Neural cell (in vitro differentiated cells): ENCODE data around the gene ORM1. TPM values are rescaled to one million over a fixed set of nuclear protein-coding genes. Genes with fewer than 3 reads are reported as not detected.

Source experiments
- H2AFZ ChIP-seq: fragments of 200-600, 300-800 bp; sonication (generic), shearing (Covaris generic); 2 replicates; pipeline ENCODE4 v1.6.0; 2014; ENCODE audit warnings: low read depth, mild to moderate bottlenecking, antibody characterized with exemption, low read length, moderate library complexity
- H3F3A ChIP-seq: fragments of 200-600 bp; shearing (Covaris generic); 2 replicates; pipeline ENCODE4 v1.6.1; 2016; ENCODE audit warnings: mild to moderate bottlenecking, moderate library complexity, mixed read lengths, antibody characterized with exemption, low read length; ENCODE audit not compliant: insufficient read depth, poor library complexity, severe bottlenecking
- H3K27ac ChIP-seq: fragments of 200-600, 300-800 bp; sonication (generic), shearing (Covaris generic); 2 replicates; pipeline ENCODE4 v1.5.1; 2014; ENCODE audit warnings: mild to moderate bottlenecking, low read length, moderate library complexity
- H3K27me3 ChIP-seq: fragments of 300-800, 200-600 bp; sonication (generic), shearing (Covaris generic); 2 replicates; pipeline ENCODE4 v1.6.0; 2014; ENCODE audit warnings: mild to moderate bottlenecking, low read depth, low read length, moderate library complexity; ENCODE audit not compliant: insufficient read depth
- H3K36me3 ChIP-seq: fragments of 300-800, 200-600 bp; sonication (generic), shearing (Covaris generic); 2 replicates; pipeline ENCODE4 v1.5.1; 2014; ENCODE audit warnings: mild to moderate bottlenecking, antibody characterized with exemption, low read length, moderate library complexity; ENCODE audit not compliant: insufficient read depth
- H3K4me2 ChIP-seq: fragments of 300-800, 200-600 bp; sonication (generic), shearing (Covaris generic); 2 replicates; pipeline ENCODE4 v1.6.0; 2014; ENCODE audit warnings: mild to moderate bottlenecking, low read length
- H3K4me3 ChIP-seq: fragments of 300-800, 200-600 bp; sonication (generic), shearing (Covaris generic); 2 replicates; pipeline ENCODE4 v1.5.1; 2014; ENCODE audit warnings: mild to moderate bottlenecking, low read length, moderate library complexity
- H3K79me2 ChIP-seq: fragments of 200-600 bp; shearing (Covaris generic); replicated peaks from 2 replicates; pipeline ENCODE4 v1.6.0; 2014; ENCODE audit warnings: mild to moderate bottlenecking, low read length, moderate library complexity; ENCODE audit not compliant: insufficient read depth
- H3K9ac ChIP-seq: fragments of 300-800, 200-600 bp; sonication (generic), shearing (Covaris generic); 2 replicates; pipeline ENCODE4 v1.6.1; 2016; ENCODE audit warnings: mild to moderate bottlenecking, low read length, mixed read lengths
- H3K9me2 ChIP-seq: fragments of 200-600 bp; shearing (Covaris generic); 2 replicates; pipeline ENCODE4 v1.6.1; 2016; ENCODE audit warnings: mild to moderate bottlenecking, low read length, mixed read lengths; ENCODE audit not compliant: insufficient read depth
- H3K9me3 ChIP-seq: fragments of 200-600, 300-800 bp; sonication (generic), shearing (Covaris generic); 2 replicates; pipeline ENCODE4 v1.6.1; 2016; ENCODE audit warnings: mild to moderate bottlenecking, mixed run types, low read length, moderate library complexity, mixed read lengths
- H4K20me1 ChIP-seq: fragments of 200-600 bp; shearing (Covaris generic); 2 replicates; pipeline ENCODE4 v1.6.1; 2016; ENCODE audit warnings: mild to moderate bottlenecking, mixed run types; ENCODE audit not compliant: insufficient read depth
- EP300 ChIP-seq: fragments of 450-650 bp; conservative IDR thresholded peaks from 2 replicates; pipeline ENCODE4 v1.6.1; 2014; ENCODE audit warnings: antibody characterized with exemption, mild to moderate bottlenecking, moderate library complexity; ENCODE audit not compliant: poor library complexity, severe bottlenecking
- EZH2 ChIP-seq: fragments of 200-600, 300-800 bp; shearing (Covaris generic), sonication (generic); IDR thresholded peaks from 2 replicates; pipeline ENCODE4 v1.6.1; 2014; ENCODE audit warnings: antibody characterized with exemption, low read length, borderline replicate concordance, mild to moderate bottlenecking; ENCODE audit not compliant: insufficient read depth, poor library complexity, severe bottlenecking
- MXI1 ChIP-seq: fragments of 450-650 bp; conservative IDR thresholded peaks from 2 replicates; pipeline ENCODE4 v1.6.1; 2014; ENCODE audit warnings: antibody characterized with exemption, mild to moderate bottlenecking; ENCODE audit not compliant: poor library complexity, severe bottlenecking
- POLR2AphosphoS5 ChIP-seq: IDR thresholded peaks from 2 replicates; pipeline ENCODE4 v1.6.1; 2012
- RAD21 ChIP-seq: fragments of 450-650 bp; conservative IDR thresholded peaks from 2 replicates; pipeline ENCODE4 v1.6.1; 2014; ENCODE audit warnings: antibody characterized with exemption, mild to moderate bottlenecking, moderate library complexity
- SMC3 ChIP-seq: fragments of 450-650 bp; conservative IDR thresholded peaks from 2 replicates; pipeline ENCODE4 v1.6.1; 2014; ENCODE audit warnings: antibody characterized with exemption, mild to moderate bottlenecking, moderate library complexity; ENCODE audit not compliant: poor library complexity
- TAF1 ChIP-seq: IDR thresholded peaks from 2 replicates; pipeline ENCODE4 v1.6.1; 2012; ENCODE audit warnings: low read depth
- polyA plus RNA-seq: library from polyadenylated mRNA; depleted of rRNA; stranded (reverse); fragments of >200 nt; gene quantifications from 2 replicates; pipeline ENCODE4 v1.2.3, GENCODE V29; 2014
- TF ChIP-seq, protein P1 (sequence below): IDR thresholded peaks from 2 replicates; pipeline ENCODE4 v1.6.1; 2012; ENCODE audit warnings: borderline replicate concordance
- TF ChIP-seq, protein P2 (sequence below): fragments of 450-650 bp; IDR thresholded peaks from 2 replicates; pipeline ENCODE4 v1.5.1; 2014; ENCODE audit warnings: antibody characterized with exemption, mild to moderate bottlenecking, moderate library complexity; ENCODE audit not compliant: poor library complexity, severe bottlenecking

The ORM1 gene
- polyA plus RNA-seq, 1 donor from 2014 or later, result not detected

DNA sequence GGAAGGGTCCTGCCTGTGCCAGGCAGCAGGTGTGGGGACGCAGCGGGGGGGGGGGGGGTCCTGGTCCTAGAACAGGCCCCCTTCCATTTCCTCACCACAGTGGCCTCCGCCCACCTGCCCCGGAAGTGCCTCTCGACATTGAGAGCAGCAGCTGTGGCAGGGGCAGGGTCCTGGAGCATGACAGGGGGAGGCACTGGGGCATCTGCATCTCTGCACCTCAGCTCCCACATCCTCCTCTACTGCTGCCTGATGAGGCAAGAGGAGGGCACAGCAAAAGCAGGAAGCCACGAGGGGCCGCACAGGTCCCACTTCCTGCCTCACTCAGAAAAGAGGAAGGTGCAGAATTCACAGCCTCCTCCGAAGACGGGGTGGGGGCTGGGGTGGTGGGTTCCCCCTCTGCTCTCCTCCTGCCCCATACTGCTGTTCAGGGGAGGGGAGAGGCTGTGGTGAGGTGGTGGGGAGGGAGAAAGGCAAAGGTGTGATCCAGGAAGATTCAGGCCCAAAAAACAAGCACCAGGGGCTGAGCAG, 50.1 kb downstream of the ORM1 start:
- Histone ChIP-seq H3K4me3 (no peak overlapping the region), H3K27ac (no peak overlapping the region), H3K36me3 (no peaks in the 10 kb centered on the region)

DNA sequence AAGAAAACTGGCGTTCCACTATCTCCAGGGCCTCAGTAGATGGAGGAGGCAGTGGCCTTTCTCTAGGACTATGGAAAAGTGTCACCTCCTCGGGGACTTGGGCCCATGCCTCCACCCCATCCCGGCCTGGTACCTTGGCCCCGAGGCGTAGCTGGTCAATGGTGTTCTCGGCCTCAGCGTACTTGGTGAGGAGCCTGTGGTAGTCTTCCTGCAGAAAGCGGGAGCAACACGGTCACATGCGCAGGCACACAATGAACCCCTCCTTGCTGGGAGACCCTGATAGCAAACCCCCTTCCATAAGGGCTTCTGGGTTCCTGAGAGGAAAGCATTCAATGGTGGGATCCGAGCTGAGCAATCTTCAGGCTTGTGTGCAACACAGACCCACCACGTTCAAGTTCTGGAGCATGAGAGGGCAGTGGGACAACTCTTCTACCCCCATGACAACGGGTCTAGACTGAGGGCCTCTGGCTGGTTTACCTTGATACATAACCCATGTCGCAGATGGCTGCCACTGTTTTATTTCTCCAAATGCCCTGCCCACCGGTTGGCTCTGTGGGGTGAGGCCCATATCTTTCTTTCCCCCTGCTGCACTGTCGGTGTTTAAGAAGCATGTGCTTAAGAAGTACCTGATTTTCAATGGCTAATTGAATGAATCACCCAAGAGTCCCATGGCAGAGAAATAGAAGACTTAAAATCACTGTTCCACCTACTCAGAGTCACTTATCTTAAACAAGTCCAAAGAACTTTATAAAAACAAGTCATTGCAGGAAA, 51.2 kb downstream of the ORM1 start:
- TF ChIP-seq EP300, result no peak
- no peak overlapping the region for H3K9ac ChIP-seq
- no peaks in the 10 kb centered on the region for H3K9me2 ChIP-seq
- H3K27ac ChIP-seq, result no peak overlapping the region
- H3K36me3 ChIP-seq, result no peaks in the 10 kb centered on the region
- H3K27me3 ChIP-seq, result no peaks in the 10 kb centered on the region
- H3F3A ChIP-seq, result no peaks in the 10 kb centered on the region
- no peak overlapping the region for H3K4me3 ChIP-seq
- no peaks in the 10 kb centered on the region for H4K20me1 ChIP-seq
- no peaks in the 10 kb centered on the region for H3K79me2 ChIP-seq
- H3K4me2 ChIP-seq, result no peak overlapping the region
- no peaks in the 10 kb centered on the region for H3K9me3 ChIP-seq
- no peak overlapping the region for H2AFZ ChIP-seq

More for the DNA sequence above, 50.1 kb downstream of the ORM1 start:
- H2AFZ ChIP-seq, result no peak overlapping the region
- H3K4me2 ChIP-seq, result no peak overlapping the region
- no peaks in the 10 kb centered on the region for H3K9me3 ChIP-seq
- H3K9ac ChIP-seq, result no peak overlapping the region
- H3K79me2 ChIP-seq, result no peaks in the 10 kb centered on the region
- no peaks in the 10 kb centered on the region for H3K27me3 ChIP-seq
- no peaks in the 10 kb centered on the region for H3K9me2 ChIP-seq
- TF ChIP-seq POLR2AphosphoS5 (no peak), RAD21 (no peak), MXI1 (no peak), EZH2 (no peak)
- TF ChIP-seq, protein P1, sequence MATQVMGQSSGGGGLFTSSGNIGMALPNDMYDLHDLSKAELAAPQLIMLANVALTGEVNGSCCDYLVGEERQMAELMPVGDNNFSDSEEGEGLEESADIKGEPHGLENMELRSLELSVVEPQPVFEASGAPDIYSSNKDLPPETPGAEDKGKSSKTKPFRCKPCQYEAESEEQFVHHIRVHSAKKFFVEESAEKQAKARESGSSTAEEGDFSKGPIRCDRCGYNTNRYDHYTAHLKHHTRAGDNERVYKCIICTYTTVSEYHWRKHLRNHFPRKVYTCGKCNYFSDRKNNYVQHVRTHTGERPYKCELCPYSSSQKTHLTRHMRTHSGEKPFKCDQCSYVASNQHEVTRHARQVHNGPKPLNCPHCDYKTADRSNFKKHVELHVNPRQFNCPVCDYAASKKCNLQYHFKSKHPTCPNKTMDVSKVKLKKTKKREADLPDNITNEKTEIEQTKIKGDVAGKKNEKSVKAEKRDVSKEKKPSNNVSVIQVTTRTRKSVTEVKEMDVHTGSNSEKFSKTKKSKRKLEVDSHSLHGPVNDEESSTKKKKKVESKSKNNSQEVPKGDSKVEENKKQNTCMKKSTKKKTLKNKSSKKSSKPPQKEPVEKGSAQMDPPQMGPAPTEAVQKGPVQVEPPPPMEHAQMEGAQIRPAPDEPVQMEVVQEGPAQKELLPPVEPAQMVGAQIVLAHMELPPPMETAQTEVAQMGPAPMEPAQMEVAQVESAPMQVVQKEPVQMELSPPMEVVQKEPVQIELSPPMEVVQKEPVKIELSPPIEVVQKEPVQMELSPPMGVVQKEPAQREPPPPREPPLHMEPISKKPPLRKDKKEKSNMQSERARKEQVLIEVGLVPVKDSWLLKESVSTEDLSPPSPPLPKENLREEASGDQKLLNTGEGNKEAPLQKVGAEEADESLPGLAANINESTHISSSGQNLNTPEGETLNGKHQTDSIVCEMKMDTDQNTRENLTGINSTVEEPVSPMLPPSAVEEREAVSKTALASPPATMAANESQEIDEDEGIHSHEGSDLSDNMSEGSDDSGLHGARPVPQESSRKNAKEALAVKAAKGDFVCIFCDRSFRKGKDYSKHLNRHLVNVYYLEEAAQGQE, result no peak
- no peaks in the 10 kb centered on the region for H4K20me1 ChIP-seq
- no peaks in the 10 kb centered on the region for H3F3A ChIP-seq

DNA sequence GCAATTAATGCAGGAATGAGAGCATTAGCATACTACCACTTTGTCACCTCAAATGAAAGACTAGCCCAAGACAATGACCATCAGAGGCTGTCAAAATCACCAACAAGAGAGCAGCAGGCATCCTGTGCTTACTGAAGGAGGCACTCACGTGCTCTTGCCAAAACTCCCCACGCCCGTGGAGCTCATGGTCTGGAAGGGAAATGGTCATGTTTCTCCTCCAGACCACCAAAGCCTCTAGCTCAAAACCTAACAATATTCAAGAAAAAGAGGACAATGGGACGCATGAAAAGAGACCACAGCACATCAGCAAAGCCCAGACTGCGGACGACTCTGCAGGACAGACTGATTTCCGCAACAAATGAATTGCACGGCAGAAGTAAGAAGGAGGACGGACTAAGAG, 52.0 kb downstream of the ORM1 start:
- no peak overlapping the region for H2AFZ ChIP-seq
- no peaks in the 10 kb centered on the region for H3K36me3 ChIP-seq
- no peaks in the 10 kb centered on the region for H3K27me3 ChIP-seq
- no peak for TF ChIP-seq TAF1
- TF ChIP-seq, protein P1, result no peak
- no peak for TF ChIP-seq MXI1
- TF ChIP-seq POLR2AphosphoS5, result no peak
- TF ChIP-seq, protein P2, sequence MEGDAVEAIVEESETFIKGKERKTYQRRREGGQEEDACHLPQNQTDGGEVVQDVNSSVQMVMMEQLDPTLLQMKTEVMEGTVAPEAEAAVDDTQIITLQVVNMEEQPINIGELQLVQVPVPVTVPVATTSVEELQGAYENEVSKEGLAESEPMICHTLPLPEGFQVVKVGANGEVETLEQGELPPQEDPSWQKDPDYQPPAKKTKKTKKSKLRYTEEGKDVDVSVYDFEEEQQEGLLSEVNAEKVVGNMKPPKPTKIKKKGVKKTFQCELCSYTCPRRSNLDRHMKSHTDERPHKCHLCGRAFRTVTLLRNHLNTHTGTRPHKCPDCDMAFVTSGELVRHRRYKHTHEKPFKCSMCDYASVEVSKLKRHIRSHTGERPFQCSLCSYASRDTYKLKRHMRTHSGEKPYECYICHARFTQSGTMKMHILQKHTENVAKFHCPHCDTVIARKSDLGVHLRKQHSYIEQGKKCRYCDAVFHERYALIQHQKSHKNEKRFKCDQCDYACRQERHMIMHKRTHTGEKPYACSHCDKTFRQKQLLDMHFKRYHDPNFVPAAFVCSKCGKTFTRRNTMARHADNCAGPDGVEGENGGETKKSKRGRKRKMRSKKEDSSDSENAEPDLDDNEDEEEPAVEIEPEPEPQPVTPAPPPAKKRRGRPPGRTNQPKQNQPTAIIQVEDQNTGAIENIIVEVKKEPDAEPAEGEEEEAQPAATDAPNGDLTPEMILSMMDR, result no peak
- no peak for TF ChIP-seq RAD21
- no peak for TF ChIP-seq EZH2
- no peak for TF ChIP-seq EP300
- no peak for TF ChIP-seq SMC3
- H3K4me2 ChIP-seq, result no peak overlapping the region
- H3K9me3 ChIP-seq, result no peaks in the 10 kb centered on the region
- H3K4me3 ChIP-seq, result no peak overlapping the region
- no peaks in the 10 kb centered on the region for H3F3A ChIP-seq
- no peaks in the 10 kb centered on the region for H3K9me2 ChIP-seq
- H3K79me2 ChIP-seq, result no peaks in the 10 kb centered on the region
- no peaks in the 10 kb centered on the region for H4K20me1 ChIP-seq
- no peak overlapping the region for H3K9ac ChIP-seq
- no peak overlapping the region for H3K27ac ChIP-seq
